Ectodermal cell (in vitro differentiated cells): ENCODE results near the gene TTLL10.

Experiments
- H3K27ac ChIP-seq: 2 replicates; pipeline ENCODE4 v1.7.0; 2013; ENCODE audit warnings: mild to moderate bottlenecking, low read depth, low read length; ENCODE audit not compliant: insufficient read depth, poor library complexity, severe bottlenecking
- H3K27me3 ChIP-seq: 2 replicates; pipeline ENCODE4 v1.7.0; 2013; ENCODE audit warnings: mild to moderate bottlenecking, low read length; ENCODE audit not compliant: insufficient read depth, control insufficient read depth, poor library complexity, severe bottlenecking
- H3K36me3 ChIP-seq: one replicate; pipeline ENCODE4 v1.7.0; 2013; ENCODE audit warnings: low read length; ENCODE audit not compliant: control insufficient read depth, insufficient read depth
- H3K4me1 ChIP-seq: one replicate; pipeline ENCODE4 v1.7.0; 2013; ENCODE audit warnings: low read length; ENCODE audit not compliant: control insufficient read depth, insufficient read depth
- H3K4me3 ChIP-seq: 2 replicates; pipeline ENCODE4 v1.7.0; 2013; ENCODE audit warnings: low read depth, low read length, control low read depth; ENCODE audit not compliant: insufficient read depth
- H3K9me3 ChIP-seq: 2 replicates; pipeline ENCODE4 v1.7.0; 2013; ENCODE audit warnings: mild to moderate bottlenecking, low read length, moderate library complexity; ENCODE audit not compliant: control insufficient read depth
- WGBS, 2 experiments: methylation state at CpG; one replicate each; pipeline ENCODE4 v1.1.7; 2013; ENCODE audit warnings: missing lambda C conversion rate in 2 of 2; 5-methylcytosine and 5-hydroxymethylcytosine counted together

The TTLL10 gene

DNA sequence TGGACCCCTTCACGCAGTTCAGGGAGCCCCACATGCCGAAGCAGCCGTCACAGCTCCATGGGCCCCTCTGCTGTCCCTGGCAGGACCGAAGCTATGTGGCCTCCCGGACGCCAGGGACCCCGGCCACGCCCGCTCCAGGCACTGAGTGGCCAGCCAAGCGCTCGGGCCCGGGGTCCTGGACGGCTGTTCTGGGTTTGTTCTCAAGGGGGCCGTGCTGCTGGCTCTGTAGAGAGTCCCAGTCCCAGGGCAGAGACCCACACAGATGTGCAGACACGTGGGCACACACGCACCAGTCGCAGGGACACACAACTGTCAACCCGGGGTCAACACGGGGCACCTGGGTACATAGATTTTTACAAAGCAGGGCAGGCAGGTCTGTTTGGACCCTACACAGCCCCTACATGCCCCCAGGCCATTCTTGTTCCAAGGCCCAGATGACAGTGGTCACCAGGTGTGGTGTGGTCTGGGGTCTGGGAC, 65.1 kb downstream of the TTLL10 start:
- Histone ChIP-seq H3K4me1 (peaks cover 17% of the 10 kb centered on the region), H3K27me3 (no peaks in the 10 kb centered on the region), H3K4me3 (no peak overlapping the region), H3K9me3 (no peaks in the 10 kb centered on the region), H3K36me3 (no peaks in the 10 kb centered on the region), H3K27ac (no peak overlapping the region)
- 92 to 94% methylated on average over 19 of the region's 19 CpGs for WGBS, 2 experiments

- Histone ChIP-seq H3K4me3 (no peak overlapping the region), H3K4me1 (peaks cover 17% of the 10 kb centered on the region), H3K27me3 (no peaks in the 10 kb centered on the region), H3K36me3 (no peaks in the 10 kb centered on the region), H3K9me3 (no peaks in the 10 kb centered on the region), H3K27ac (no peak overlapping the region)
- WGBS, 2 experiments: 87 to 88% methylated on average over 15 of the region's 15 CpGs
These were observed 65.5 kb downstream of the TTLL10 start for GRCh38 chr1:1239227-1239613.

- WGBS, 2 experiments: 84 to 86% methylated on average over 30 of the region's 30 CpGs
- Histone ChIP-seq H3K27me3 (no peaks in the 10 kb centered on the region), H3K36me3 (no peaks in the 10 kb centered on the region)
These were observed 66.1 kb downstream of the TTLL10 start for GRCh38 chr1:1239614-1240347.

GRCh38 chr1:1240348-1240732, 66.7 kb downstream of the TTLL10 start:
- 88 to 91% methylated on average over 5 to 6 of the region's 11 CpGs for WGBS, 2 experiments
- Histone ChIP-seq H3K27ac (no peak overlapping the region), H3K4me3 (no peak overlapping the region), H3K4me1 (peaks cover 17% of the 10 kb centered on the region), H3K36me3 (no peaks in the 10 kb centered on the region), H3K9me3 (no peaks in the 10 kb centered on the region), H3K27me3 (no peaks in the 10 kb centered on the region)

More at GRCh38 chr1:1239614-1240347, 66.1 kb downstream of the TTLL10 start:
- no peak overlapping the region for H3K27ac ChIP-seq
- no peak overlapping the region for H3K4me3 ChIP-seq
- peaks cover 17% of the 10 kb centered on the region for H3K4me1 ChIP-seq
- no peaks in the 10 kb centered on the region for H3K9me3 ChIP-seq

GRCh38 chr1:1240822-1241587, 67.3 kb downstream of the TTLL10 start:
- H3K36me3 ChIP-seq: no peaks in the 10 kb centered on the region
- H3K27me3 ChIP-seq: peaks cover 6% of the 10 kb centered on the region
- no peak overlapping the region for H3K4me3 ChIP-seq
- H3K9me3 ChIP-seq: no peaks in the 10 kb centered on the region
- 88% methylated on average over 23 of the region's 23 CpGs for WGBS, 2 experiments
- peaks cover 17% of the 10 kb centered on the region for H3K4me1 ChIP-seq
- H3K27ac ChIP-seq: no peak overlapping the region

GRCh38 chr1:1241588-1242219, 68.0 kb downstream of the TTLL10 start:
- peaks cover 14% of the 10 kb centered on the region for H3K4me1 ChIP-seq
- no peak overlapping the region for H3K27ac ChIP-seq
- no peaks in the 10 kb centered on the region for H3K9me3 ChIP-seq
- 93 to 95% methylated on average over 26 of the region's 26 CpGs for WGBS, 2 experiments
- H3K27me3 ChIP-seq: peaks cover 13% of the 10 kb centered on the region
- no peak overlapping the region for H3K4me3 ChIP-seq
- H3K36me3 ChIP-seq: no peaks in the 10 kb centered on the region

- Histone ChIP-seq H3K36me3 (no peaks in the 10 kb centered on the region), H3K27ac (no peak overlapping the region), H3K27me3 (peaks cover 22% of the 10 kb centered on the region), H3K4me1 (peaks cover 11% of the 10 kb centered on the region), H3K9me3 (no peaks in the 10 kb centered on the region), H3K4me3 (no peak overlapping the region)
- 93 to 94% methylated on average over 40 to 41 of the region's 41 CpGs for WGBS, 2 experiments
These were observed 69.0 kb downstream of the TTLL10 start for GRCh38 chr1:1242461-1243265.

GRCh38 chr1:1243266-1243660, 69.6 kb downstream of the TTLL10 start:
- Histone ChIP-seq H3K4me1 (peaks cover 11% of the 10 kb centered on the region), H3K4me3 (no peak overlapping the region), H3K36me3 (no peaks in the 10 kb centered on the region), H3K27ac (no peak overlapping the region), H3K27me3 (peaks cover 25% of the 10 kb centered on the region), H3K9me3 (no peaks in the 10 kb centered on the region)
- WGBS, 2 experiments: 95% methylated on average over 23 of the region's 23 CpGs

GRCh38 chr1:1243807-1244191, 70.1 kb downstream of the TTLL10 start:
- WGBS, 2 experiments: 76 to 79% methylated on average over 23 of the region's 23 CpGs
- H3K27me3 ChIP-seq: peaks cover 25% of the 10 kb centered on the region
- H3K36me3 ChIP-seq: no peaks in the 10 kb centered on the region
- no peaks in the 10 kb centered on the region for H3K9me3 ChIP-seq
- H3K4me3 ChIP-seq: no peak overlapping the region
- H3K4me1 ChIP-seq: peaks cover 11% of the 10 kb centered on the region
- H3K27ac ChIP-seq: no peak overlapping the region
